DOHH2 (cell line): ENCODE measurements around the gene MYO7B.

Experiments
- CTCF ChIP-seq: fragments of 200-600 bp; sonication (generic); IDR thresholded peaks from one replicate; pipeline ENCODE4 v1.5.1; 2014; ENCODE audit warnings: antibody characterized with exemption, mild to moderate bottlenecking, low read depth, low read length; ENCODE audit not compliant: poor library complexity, severe bottlenecking
- EZH2phosphoT487 ChIP-seq: fragments of 200-600 bp; sonication (generic); IDR thresholded peaks from 2 replicates; pipeline ENCODE4 v1.6.1; 2017; ENCODE audit warnings: borderline replicate concordance, mild to moderate bottlenecking, antibody characterized with exemption, low read length, moderate library complexity, mixed read lengths

GRCh38 chr2:127641133-127641532 lies 105.7 kb downstream of the MYO7B start:
- no peak for TF ChIP-seq CTCF
- TF ChIP-seq EZH2phosphoT487: no peak
